DMS153 (cell line): ENCODE data around the gene TBXAS1.
"Not testable (repeated sequence)": the region's sequence is repeated elsewhere in the genome, so short reads cannot be mapped to it uniquely, and the experiment has no call there.

ENCODE experiments used
- DNase-seq: peaks from one replicate; lab custom pipeline; 2025; lab: John Stamatoyannopoulos, UW

TBXAS1 gene

GRCh38 chr7:139893461-139893860 is 64.4 kb downstream of the TBXAS1 start:
- no peak for DNase-seq

GRCh38 chr7:139893999-139894398 is 64.9 kb downstream of the TBXAS1 start:
- no peak for DNase-seq

- no peak for DNase-seq
Observed at GRCh38 chr7:139895141-139895829, 66.2 kb downstream of the TBXAS1 start.

- no peak for DNase-seq
Observed at GRCh38 chr7:139896288-139896687, 67.2 kb downstream of the TBXAS1 start.

GRCh38 chr7:139896831-139897230 is 67.8 kb downstream of the TBXAS1 start:
- DNase-seq: no peak

- no peak for DNase-seq
Observed at GRCh38 chr7:139897422-139898090, 68.5 kb downstream of the TBXAS1 start.

- DNase-seq: no peak
Observed at GRCh38 chr7:139898483-139898882, 69.4 kb downstream of the TBXAS1 start.

GRCh38 chr7:139899328-139899955 is 70.4 kb downstream of the TBXAS1 start:
- DNase-seq: no peak

GRCh38 chr7:139900326-139900725 is 71.3 kb downstream of the TBXAS1 start:
- no peak for DNase-seq

GRCh38 chr7:139901056-139901795 is 72.2 kb downstream of the TBXAS1 start:
- DNase-seq: no peak

GRCh38 chr7:139901901-139902300 is 72.8 kb downstream of the TBXAS1 start:
- no peak for DNase-seq

GRCh38 chr7:139902436-139903102 is 73.5 kb downstream of the TBXAS1 start:
- no peak for DNase-seq

GRCh38 chr7:139903103-139903477 is 74.0 kb downstream of the TBXAS1 start:
- DNase-seq: not testable (repeated sequence)

GRCh38 chr7:139906879-139907278 is 77.8 kb downstream of the TBXAS1 start:
- no peak for DNase-seq

- DNase-seq: no peak
Observed at GRCh38 chr7:139908792-139909191, 79.7 kb downstream of the TBXAS1 start.

- no peak for DNase-seq
Observed at GRCh38 chr7:139909379-139910050, 80.5 kb downstream of the TBXAS1 start.

- no peak for DNase-seq
Observed at GRCh38 chr7:139913021-139913844, 84.2 kb downstream of the TBXAS1 start.

- DNase-seq: no peak
Observed at GRCh38 chr7:139913845-139914135, 84.7 kb downstream of the TBXAS1 start.

- DNase-seq: no peak
Observed at GRCh38 chr7:139914306-139915267, 85.5 kb downstream of the TBXAS1 start.
